GM21723 (cell line): ENCODE measurements around the gene NPSR1.

Experiments used
- ATAC-seq: cut with Tn5 transposase; IDR thresholded peaks from one replicate; pipeline ENCODE4 v1.9.1; 2021; ENCODE audit warnings: mild to moderate bottlenecking, moderate library complexity; ENCODE audit not compliant: unreplicated experiment

NPSR1 gene

DNA sequence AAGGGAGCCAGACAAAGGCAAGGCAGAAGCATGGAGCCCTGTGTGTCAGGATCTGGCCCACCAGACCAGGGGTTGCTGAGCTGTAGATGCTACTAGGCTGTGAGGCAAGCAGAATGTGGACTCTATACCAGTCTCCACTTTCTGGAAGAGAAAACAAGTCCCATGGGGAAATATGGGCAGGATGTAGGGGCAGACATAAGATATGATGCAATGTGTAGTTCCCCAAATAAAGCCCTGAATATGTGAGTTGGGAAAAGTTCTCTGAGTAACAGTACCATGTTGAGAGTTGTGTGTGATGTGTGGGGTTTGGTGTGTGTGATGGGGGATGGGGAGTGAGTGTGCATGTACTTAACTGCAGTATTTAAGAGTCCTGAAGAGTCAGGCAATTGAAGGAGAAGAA, 62.3 kb downstream of the NPSR1 start:
- no peak for ATAC-seq

GRCh38 chr7:34723338-34723737, 65.3 kb downstream of the NPSR1 start:
- ATAC-seq: no peak

- ATAC-seq: no peak
These were observed 66.0 kb downstream of the NPSR1 start for GRCh38 chr7:34723866-34724490.

GRCh38 chr7:34726221-34726620, 68.2 kb downstream of the NPSR1 start:
- no peak for ATAC-seq

GRCh38 chr7:34727464-34727995, 69.5 kb downstream of the NPSR1 start:
- no peak for ATAC-seq

GRCh38 chr7:34728156-34728555, 70.1 kb downstream of the NPSR1 start:
- no peak for ATAC-seq

GRCh38 chr7:34734771-34735170, 76.8 kb downstream of the NPSR1 start:
- no peak for ATAC-seq

- no peak for ATAC-seq
These were observed 77.5 kb downstream of the NPSR1 start for GRCh38 chr7:34735526-34735925.

- no peak for ATAC-seq
These were observed 81.8 kb downstream of the NPSR1 start for GRCh38 chr7:34739651-34740300.

DNA sequence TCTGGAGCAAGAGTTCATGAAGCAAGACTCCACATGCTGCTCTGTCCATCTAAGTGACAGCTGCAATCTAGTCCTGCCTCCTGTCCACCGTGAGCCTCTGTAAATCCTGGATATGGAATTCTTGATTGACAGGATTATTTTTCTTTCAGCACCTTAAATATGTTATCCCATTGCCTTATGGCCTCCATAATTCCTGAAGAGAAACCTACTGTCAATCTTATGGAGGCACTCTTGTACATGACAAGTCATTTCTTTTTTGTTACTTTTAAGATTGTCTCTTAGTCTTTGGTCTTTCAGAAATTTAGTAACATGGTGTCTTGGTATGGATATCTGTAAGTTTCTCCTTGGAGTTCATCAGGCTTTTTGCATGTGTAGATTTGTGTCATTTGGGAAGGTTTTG, 82.8 kb downstream of the NPSR1 start:
- no peak for ATAC-seq

DNA sequence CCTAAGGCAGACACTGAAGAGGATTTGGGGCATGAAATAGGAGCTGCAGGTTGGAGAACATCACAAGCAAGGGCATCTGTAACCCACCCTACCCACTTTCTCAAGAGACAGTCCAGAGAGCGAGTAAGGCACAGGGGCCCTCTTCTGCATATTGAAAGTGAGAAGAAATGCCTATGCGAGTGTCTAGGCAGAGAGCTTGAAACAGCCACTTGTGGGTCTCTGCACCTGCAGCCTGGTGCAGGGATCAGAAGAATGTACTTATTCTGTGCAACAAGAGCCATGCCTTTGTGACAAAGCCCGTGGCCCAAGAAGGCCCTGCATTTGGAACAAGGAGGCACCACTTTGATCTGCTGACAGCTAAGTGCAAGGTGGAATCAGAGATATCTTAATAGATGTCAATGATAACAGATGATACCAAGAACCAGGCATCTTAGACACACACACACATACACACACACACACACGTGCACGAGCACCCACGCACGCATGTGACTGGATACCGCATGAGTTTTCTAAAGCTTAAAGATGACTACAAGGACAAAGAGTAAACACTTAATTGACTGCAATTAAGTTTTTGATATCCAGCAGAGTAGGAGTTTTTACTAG, 89.3 kb downstream of the NPSR1 start:
- ATAC-seq: no peak

- ATAC-seq: no peak
These were observed 90.1 kb downstream of the NPSR1 start for GRCh38 chr7:34747867-34748727.

DNA sequence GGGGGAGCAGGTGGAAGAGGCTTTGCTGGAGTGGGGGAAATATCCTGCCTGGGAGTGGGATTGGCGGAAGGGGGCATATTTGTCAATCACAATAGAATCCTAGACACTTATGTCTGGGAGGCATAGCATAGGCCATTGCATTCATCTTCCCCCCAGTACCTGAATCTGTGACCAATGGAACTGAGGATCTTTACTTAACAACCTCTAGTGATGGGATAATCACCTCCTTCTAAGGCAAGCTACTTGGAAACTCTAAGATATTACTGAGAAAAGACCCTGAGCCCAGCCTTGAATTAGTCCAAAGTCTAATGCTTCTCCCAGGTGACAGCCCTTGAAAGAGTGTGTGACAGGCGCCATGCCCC, 90.7 kb downstream of the NPSR1 start:
- no peak for ATAC-seq

DNA sequence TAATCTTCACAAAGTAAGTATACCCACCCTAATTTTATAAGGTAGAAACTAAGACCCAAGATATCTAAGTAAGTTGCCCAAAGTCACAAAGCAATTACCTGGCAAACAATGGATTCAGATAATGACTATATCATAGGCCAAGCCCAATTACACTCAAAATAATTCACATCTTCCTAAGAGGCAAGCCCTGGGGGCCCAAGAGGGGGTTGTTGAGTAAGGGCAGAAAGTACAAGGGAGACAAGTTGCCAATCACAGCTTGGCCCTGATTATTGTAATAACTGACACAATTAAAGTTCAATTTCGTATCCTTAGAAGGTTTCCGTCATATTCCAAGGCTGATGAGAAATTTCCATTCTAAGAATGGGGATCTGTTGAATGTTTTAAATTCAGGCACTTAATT, 91.4 kb downstream of the NPSR1 start:
- no peak for ATAC-seq

- ATAC-seq: no peak
These were observed 92.2 kb downstream of the NPSR1 start for GRCh38 chr7:34750209-34750608.

- no peak for ATAC-seq
These were observed 92.6 kb downstream of the NPSR1 start for GRCh38 chr7:34750636-34751035.

- no peak for ATAC-seq
These were observed 94.0 kb downstream of the NPSR1 start for GRCh38 chr7:34751725-34752643.

DNA sequence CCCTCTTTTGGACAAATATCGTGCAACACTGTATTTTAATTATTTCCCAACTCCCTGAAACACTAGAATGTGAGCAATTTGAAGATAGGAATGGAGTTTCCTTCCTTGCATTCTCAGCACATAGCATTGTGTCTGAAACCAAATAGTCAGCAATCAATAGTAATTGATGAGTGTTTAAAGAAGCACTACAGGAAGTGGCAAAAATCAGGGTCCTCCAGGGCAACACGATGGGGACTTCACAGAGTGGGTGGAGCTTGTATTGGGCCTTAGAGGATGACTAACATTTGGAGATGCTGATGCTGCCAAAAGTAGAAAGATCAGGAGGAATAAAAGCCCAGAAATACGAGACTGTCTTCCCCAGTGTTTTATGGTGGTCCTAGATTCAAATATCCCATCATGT, 94.9 kb downstream of the NPSR1 start:
- no peak for ATAC-seq

- ATAC-seq: no peak
These were observed 97.0 kb downstream of the NPSR1 start for GRCh38 chr7:34755008-34755407.

GRCh38 chr7:34756025-34756437, 98.0 kb downstream of the NPSR1 start:
- no peak for ATAC-seq
